ENCODE data around the gene SMCR8. TPM values are rescaled to one million over a fixed set of nuclear protein-coding genes. Genes with fewer than 3 reads are reported as not detected.

The SMCR8 gene
- total and polyA plus RNA-seq, 2 donors (not counting 3 experiments of a cell fraction or from before 2014, with no cell fraction given), result 9.5 to 17.6 TPM

- peaks cover 25 to 37% of the 10 kb centered on the region in 2 experiments for H3K36me3 ChIP-seq (ENCODE audit: control insufficient read depth in 2 of 2, extremely low read depth in 1 of 2, insufficient read depth in 2 of 2, low read length in 2 of 2)
- dilution Hi-C loops (cut with MboI; ENCODE audit: extremely low pct_ligation_motif_present, low sequenced_read_pairs), result no loop called here
- no peak overlapping the region for H3K9ac ChIP-seq (replicated peaks; ENCODE audit: extremely low read depth, insufficient read depth, low read length)
- no peak overlapping the region for H3K4me3 ChIP-seq (replicated peaks in 1 of 3; ENCODE audit: insufficient read depth in 1 of 3, low read depth in 1 of 3, low read length in 3 of 3)
- no peaks in the 10 kb centered on the region for H4K20me1 ChIP-seq (replicated peaks; ENCODE audit: control insufficient read depth, extremely low read depth, insufficient read depth, low read length)
- H3K9me3 ChIP-seq (replicated peaks; ENCODE audit: control insufficient read depth, insufficient read depth, low read length), result no peaks in the 10 kb centered on the region
- H3K27ac ChIP-seq (ENCODE audit: insufficient read depth, low read depth, low read length), result no peak overlapping the region
- H3K4me2 ChIP-seq (ENCODE audit: insufficient read depth, low read length), result no peak overlapping the region
- H3K27me3 ChIP-seq (ENCODE audit: control insufficient read depth in 2 of 2, insufficient read depth in 2 of 2, low read length in 2 of 2), result no peaks in the 10 kb centered on the region
- no peaks in the 10 kb centered on the region for H3K9me1 ChIP-seq (replicated peaks; ENCODE audit: control insufficient read depth, extremely low read depth, insufficient read depth, low read length)
- no peaks in the 10 kb centered on the region for H3K79me2 ChIP-seq (ENCODE audit: control insufficient read depth, insufficient read depth, low read length)
- POLR2A ChIA-PET, result no interaction called here
- no peaks in the 10 kb centered on the region for H3K4me1 ChIP-seq (ENCODE audit: control insufficient read depth, extremely low read depth, insufficient read depth, low read length)
- CTCF ChIA-PET, result no interaction called here
- DNase-seq (ENCODE audit: low read depth, low spot score), result no peak
- no peak for TF ChIP-seq EZH2 (IDR thresholded peaks at IDR 0.05; ENCODE audit: borderline replicate concordance, low read depth, low read length, severe bottlenecking)
- no peak for TF ChIP-seq JUN (IDR thresholded peaks at IDR 0.05; ENCODE audit: borderline replicate concordance, insufficient read depth, insufficient read length, low read depth)
- no peak for TF ChIP-seq MYC (IDR thresholded peaks at IDR 0.05; ENCODE audit: low read depth, low read length)
- TF ChIP-seq POLR2A (IDR thresholded peaks at IDR 0.05; ENCODE audit: low read depth, low read length), result no peak
- no peak for TF ChIP-seq FOS (IDR thresholded peaks at IDR 0.05; ENCODE audit: borderline replicate concordance, insufficient read depth, low read length)
- no peak for TF ChIP-seq GATA2 (IDR thresholded peaks at IDR 0.05; ENCODE audit: insufficient read depth, insufficient read length, low read depth, low read length)
- TF ChIP-seq MAX (IDR thresholded peaks at IDR 0.05; ENCODE audit: insufficient read depth, insufficient read length), result no peak
- TF ChIP-seq CTCF (IDR thresholded peaks at IDR 0.05; ENCODE audit: extremely low read depth in 1 of 2, insufficient read depth in 1 of 2, low read depth in 1 of 2, low read length in 2 of 2), result no peak
- no peak for TF ChIP-seq POLR2AphosphoS5 (IDR thresholded peaks at IDR 0.05; ENCODE audit: insufficient read depth, low read depth, low read length)
- BruUV-seq (replicated peaks), result no TSS peak
- H2AFZ ChIP-seq (ENCODE audit: low read depth, low read length), result no peak overlapping the region
- intact Hi-C loops (cut with micrococcal nuclease), result no loop called here
- no peak for FAIRE-seq
Observed at GRCh38 chr17:18277076-18277475, 38.0 kb upstream of the SMCR8 start.
